ENCODE results near the gene GNL1. TPM values are rescaled to one million over a fixed set of nuclear protein-coding genes. Genes with fewer than 3 reads are reported as not detected.
A peak's percentile ranks its signal among the peaks of the same experiment; 100 is the strongest.

The GNL1 gene
- total and polyA plus RNA-seq, 4 donors = 10.1 to 18.2 (median 13.2) TPM

GRCh38 chr6:30571762-30572082 lies 15.4 kb upstream of the GNL1 start:
- TF ChIP-seq ZBTB33 (IDR thresholded peaks at IDR 0.05) (no peak), ATF3 (IDR thresholded peaks at IDR 0.05) (no peak), MAX (IDR thresholded peaks at IDR 0.05) (no peak), TAF1 (conservative IDR thresholded peaks at IDR 0.05) (no peak), JUND (IDR thresholded peaks at IDR 0.05) (no peak), FOXA1 (IDR thresholded peaks at IDR 0.05) (no peak), EGR1 (IDR thresholded peaks at IDR 0.05; ENCODE audit: low read depth in 2 of 2) (no peak), GABPA (IDR thresholded peaks at IDR 0.05 in 1 of 2, conservative IDR thresholded peaks at IDR 0.05 in 1 of 2) (no peak), REST (IDR thresholded peaks at IDR 0.05) (no peak)
- WGBS = under 1% methylated on average over 8 of the region's 8 CpGs
- no peak for DNase-seq (ENCODE audit: low spot score)
- peak overlapping the region; percentile 68 to 93 (median 85) for H3K4me3 ChIP-seq (ENCODE audit: low read depth in 1 of 3, low read length in 3 of 3)
- H3K36me3 ChIP-seq (ENCODE audit: control insufficient read depth in 4 of 4, insufficient read depth in 3 of 4, low read depth in 1 of 4, low read length in 3 of 4) = peaks cover 0 to 2% (median 1%) of the 10 kb centered on the region in 4 donors
- H3K27me3 ChIP-seq (ENCODE audit: control insufficient read depth in 4 of 4, insufficient read depth in 4 of 4, low read length in 3 of 4) = no peaks in the 10 kb centered on the region
- peaks cover 5 to 36% (median 34%) of the 10 kb centered on the region in 4 donors for H3K4me1 ChIP-seq (ENCODE audit: control insufficient read depth in 4 of 4, insufficient read depth in 4 of 4, low read length in 3 of 4)
- H3K9me3 ChIP-seq (ENCODE audit: control insufficient read depth in 4 of 4, low read length in 3 of 4) = no peaks in the 10 kb centered on the region
- peak overlapping the region; percentile 84 to 90 for H3K9ac ChIP-seq (ENCODE audit: low read depth in 1 of 2, low read length in 2 of 2)
- H3K27ac ChIP-seq (ENCODE audit: low read depth in 1 of 2, low read length in 2 of 2) = peak overlapping the region; percentile 89 to 98

GRCh38 chr6:30571075-30571761 lies 14.9 kb upstream of the GNL1 start, which contains the start of gene ABCF1:
Gene ABCF1 (plus strand): TSS chr6:30571442. CDS start chr6:30571488, 46 bp downstream.
- Histone ChIP-seq H3K27me3 (ENCODE audit: control insufficient read depth in 4 of 4, insufficient read depth in 4 of 4, low read length in 3 of 4) (no peaks in the 10 kb centered on the region), H3K36me3 (ENCODE audit: control insufficient read depth in 4 of 4, insufficient read depth in 3 of 4, low read depth in 1 of 4, low read length in 3 of 4) (no peaks in the 10 kb centered on the region), H3K4me3 (ENCODE audit: low read depth in 1 of 3, low read length in 3 of 3) (peak within 1 kb of the TSS; percentile 68 to 93 (median 85)), H3K9me3 (ENCODE audit: control insufficient read depth in 4 of 4, low read length in 3 of 4) (no peaks in the 10 kb centered on the region), H3K4me1 (ENCODE audit: control insufficient read depth in 4 of 4, insufficient read depth in 4 of 4, low read length in 3 of 4) (peaks cover 5 to 40% (median 37%) of the 10 kb centered on the region in 4 donors), H3K27ac (ENCODE audit: low read depth in 1 of 2, low read length in 2 of 2) (peak within 1 kb of the TSS; percentile 89 to 98), H3K9ac (ENCODE audit: low read depth in 1 of 2, low read length in 2 of 2) (peak within 1 kb of the TSS; percentile 90 to 95)
- DNase-seq (ENCODE audit: low spot score) = peak; percentile 100
- under 1% methylated on average over 59 of the region's 59 CpGs for WGBS
- TF ChIP-seq REST (IDR thresholded peaks at IDR 0.05) = peak; percentile 39
- TF ChIP-seq FOXA2 (IDR thresholded peaks at IDR 0.05) = no peak
- TF ChIP-seq CTCF (IDR thresholded peaks at IDR 0.05; ENCODE audit: low read depth, low read length, missing input control) = no peak
- TF ChIP-seq SP1 (IDR thresholded peaks at IDR 0.05) = peak; percentile 62
- peak; percentile 34 for TF ChIP-seq MAX (IDR thresholded peaks at IDR 0.05)
- peak; percentile 48 for TF ChIP-seq ZBTB33 (IDR thresholded peaks at IDR 0.05)
- peak; percentile 7 to 23 for TF ChIP-seq RXRA (IDR thresholded peaks at IDR 0.05)
- TF ChIP-seq JUND (IDR thresholded peaks at IDR 0.05) = peak in 1 of 2 donors; percentile 37
- TF ChIP-seq RAD21 (IDR thresholded peaks at IDR 0.05) = no peak
- peak; percentile 29 for TF ChIP-seq NR2F2 (IDR thresholded peaks at IDR 0.05)
- peak; percentile 62 to 77 for TF ChIP-seq EGR1 (IDR thresholded peaks at IDR 0.05; ENCODE audit: low read depth in 2 of 2)
- TF ChIP-seq GABPA (IDR thresholded peaks at IDR 0.05 in 1 of 2, conservative IDR thresholded peaks at IDR 0.05 in 1 of 2) = peak; percentile 93 to 98
- peak; percentile 52 for TF ChIP-seq YY1 (IDR thresholded peaks at IDR 0.05)
